Sigmoid colon (tissue), 7 donors: ENCODE results near the gene PGAM2. TPM values are rescaled to one million over a fixed set of nuclear protein-coding genes. Genes with fewer than 3 reads are reported as not detected.
A peak's percentile ranks its signal among the peaks of the same experiment; 100 is the strongest.

ENCODE experiments used
- DNase-seq: peaks from one replicate; pipeline ENCODE4 v3.0.0-alpha.2; 2019
- H3K27ac ChIP-seq, 4 donors: fragments of 200-600 bp; sonication (generic); one replicate each; pipeline ENCODE4 v1.5.1; 2016 to 2019; ENCODE audit warnings: mild to moderate bottlenecking in 1 of 4
- H3K27me3 ChIP-seq, 3 donors: fragments of 200-600 bp; sonication (generic); one replicate each; pipeline ENCODE4 v1.5.1; 2019; ENCODE audit warnings: mild to moderate bottlenecking in 1 of 3
- H3K36me3 ChIP-seq, 4 donors: fragments of 200-600 bp; sonication (generic); one replicate each; pipeline ENCODE4 v1.5.1; 2016 to 2019
- H3K4me1 ChIP-seq, 4 donors: fragments of 200-600 bp; sonication (generic); one replicate each; pipeline ENCODE4 v1.5.1; 2017 to 2019
- H3K4me3 ChIP-seq, 4 donors: fragments of 200-600 bp; sonication (generic); one replicate each; pipeline ENCODE4 v1.5.1; 2017 to 2019; ENCODE audit warnings: mild to moderate bottlenecking in 2 of 4, moderate library complexity in 1 of 4
- H3K9me3 ChIP-seq, 4 donors: fragments of 200-600 bp in 3 of 4; sonication (generic) in 3 of 4; one replicate each; pipeline versions ENCODE4 v1.5.1 to v1.6.1; 2013 to 2019
- CTCF ChIP-seq, 4 experiments: fragments of 450-650 bp in 3 of 4; fragments of 200-600 bp in 1 of 4; IDR thresholded peaks; one replicate each; pipeline ENCODE4 v1.5.1; 2016 to 2019; ENCODE audit warnings: antibody characterized with exemption in 4 of 4, mild to moderate bottlenecking in 3 of 4, moderate library complexity in 2 of 4
- EP300 ChIP-seq, 4 donors: sonication (generic); formaldehyde crosslinking; IDR thresholded peaks; one replicate each; pipeline ENCODE4 v1.6.1; 2017; ENCODE audit warnings: antibody characterized with exemption in 4 of 4
- POLR2A ChIP-seq, 2 donors: fragments of 450-650 bp; IDR thresholded peaks; one replicate each; pipeline ENCODE4 v1.6.1; 2016; ENCODE audit warnings: antibody characterized with exemption in 2 of 2, mild to moderate bottlenecking in 2 of 2, moderate library complexity in 2 of 2
- POLR2AphosphoS5 ChIP-seq, 4 donors: sonication (generic); formaldehyde crosslinking; IDR thresholded peaks; one replicate each; pipeline ENCODE4 v1.6.1; 2017; ENCODE audit warnings: antibody characterized with exemption in 4 of 4
- WGBS, 2 donors: extraction: QIAGEN DNeasy Blood & Tissue Kit; methylation state at CpG; one replicate each; pipeline ENCODE4 v1.1.7; 2013; 5-methylcytosine and 5-hydroxymethylcytosine counted together
- intact Hi-C: fragments of 100-400 bp; cut with DNase I; formaldehyde crosslinking; loops from one replicate; pipeline ENCODE4 v1.15.1; 2023
- polyA plus RNA-seq, 3 donors: library from polyadenylated mRNA; stranded (reverse); fragments of 200-250 nt; gene quantifications; one replicate each; pipeline ENCODE4 v1.2.3, GENCODE V29; 2013
- total RNA-seq, 4 donors: library from RNA; depleted of rRNA; stranded (reverse); fragments of >200 nt; gene quantifications; one replicate each; pipeline ENCODE4 v1.1.0, GENCODE V29; 2016
- donor health status: healthy with polysubstance abuse.
- donor health status: Bipolar disorder and iron deficiency.
- donor health status: healthy.

The PGAM2 gene
- total and polyA plus RNA-seq, 7 donors = 0.71 to 3.0 (median 1.3) TPM; not detected in 1

- intact Hi-C loops = no loop called here
- no peak for DNase-seq
- H3K36me3 ChIP-seq = peaks cover 0 to 29% (median 3%) of the 10 kb centered on the region in 4 donors
- WGBS, 2 donors = 66 to 78% methylated on average over 2 of the region's 2 CpGs
- H3K27me3 ChIP-seq = peaks cover 5 to 65% (median 17%) of the 10 kb centered on the region in 3 donors
- H3K4me3 ChIP-seq = peak overlapping the region; percentile 45 to 65 (median 52)
- H3K27ac ChIP-seq = peak overlapping the region; percentile 74 to 91 (median 78)
- H3K9me3 ChIP-seq = no peaks in the 10 kb centered on the region
- peaks cover 0 to 29% (median 21%) of the 10 kb centered on the region in 4 donors for H3K4me1 ChIP-seq
- TF ChIP-seq EP300 (IDR thresholded peaks at IDR 0.05) (no peak), POLR2AphosphoS5 (IDR thresholded peaks at IDR 0.05) (no peak), POLR2A (IDR thresholded peaks at IDR 0.05) (no peak), CTCF (IDR thresholded peaks at IDR 0.05) (no peak)
These were observed 40.5 kb upstream of the PGAM2 start for GRCh38 chr7:44105832-44106231.

- Histone ChIP-seq H3K4me1 (peaks cover 0 to 29% (median 21%) of the 10 kb centered on the region in 4 donors), H3K36me3 (peaks cover 0 to 22% (median 3%) of the 10 kb centered on the region in 4 donors), H3K27ac (peak overlapping the region; percentile 74 to 91 (median 78)), H3K4me3 (peak overlapping the region; percentile 45 to 65 (median 52)), H3K9me3 (no peaks in the 10 kb centered on the region), H3K27me3 (peaks cover 5 to 60% (median 17%) of the 10 kb centered on the region in 3 donors)
- DNase-seq = peak; percentile 82
- intact Hi-C loops = no loop called here
- 27 to 46% methylated on average over 28 of the region's 28 CpGs for WGBS, 2 donors
- TF ChIP-seq EP300 (IDR thresholded peaks at IDR 0.05) (peak in 1 of 4 donors; percentile 15), POLR2AphosphoS5 (IDR thresholded peaks at IDR 0.05) (peak; percentile 30 to 56 (median 47)), CTCF (IDR thresholded peaks at IDR 0.05) (no peak)
These were observed 39.7 kb upstream of the PGAM2 start for GRCh38 chr7:44104860-44105771.

- H3K36me3 ChIP-seq = peaks cover 0 to 12% (median 2%) of the 10 kb centered on the region in 4 donors
- peaks cover 5 to 53% (median 14%) of the 10 kb centered on the region in 3 donors for H3K27me3 ChIP-seq
- peak within 1 kb of the TSS; percentile 45 to 65 (median 52) for H3K4me3 ChIP-seq
- TF ChIP-seq CTCF (IDR thresholded peaks at IDR 0.05) (no peak), POLR2AphosphoS5 (IDR thresholded peaks at IDR 0.05) (peak in 2 of 4 donors; percentile 23 to 43)
- peak within 1 kb of the TSS; percentile 74 to 91 (median 78) for H3K27ac ChIP-seq
- 4 to 7% methylated on average over 77 to 87 of the region's 87 CpGs for WGBS, 2 donors
- no peaks in the 10 kb centered on the region for H3K9me3 ChIP-seq
- H3K4me1 ChIP-seq = peaks cover 0 to 29% (median 21%) of the 10 kb centered on the region in 4 donors
- intact Hi-C loops = no loop called here
- peak; percentile 74 for DNase-seq
These were observed 38.8 kb upstream of the PGAM2 start, which contains the start of gene AEBP1 for GRCh38 chr7:44103923-44104859. Gene AEBP1, plus strand, starts transcription at chr7:44104345. Its CDS starts 321 bp downstream, at chr7:44104666.

- DNase-seq = no peak
- TF ChIP-seq POLR2A (IDR thresholded peaks at IDR 0.05) = no peak
- TF ChIP-seq EP300 (IDR thresholded peaks at IDR 0.05) = no peak
- TF ChIP-seq CTCF (IDR thresholded peaks at IDR 0.05) = no peak
- Histone ChIP-seq H3K4me1 (peaks cover 0 to 29% (median 21%) of the 10 kb centered on the region in 4 donors), H3K36me3 (peaks cover 0 to 9% (median 0%) of the 10 kb centered on the region in 4 donors), H3K4me3 (peak overlapping the region in 2 of 4 donors; percentile 55 to 65), H3K27ac (peak overlapping the region; percentile 74 to 91 (median 78)), H3K9me3 (no peaks in the 10 kb centered on the region), H3K27me3 (peaks cover 5 to 46% (median 14%) of the 10 kb centered on the region in 3 donors)
- intact Hi-C loops = no loop called here
- WGBS, 2 donors = 49 to 63% methylated on average over 8 of the region's 8 CpGs
These were observed 38.2 kb upstream of the PGAM2 start for GRCh38 chr7:44103566-44103922.
